ENCODE measurements around the gene LHFPL3.
"Not testable (repeated sequence)": the region's sequence is repeated elsewhere in the genome, so short reads cannot be mapped to it uniquely, and the experiment has no call there.

LHFPL3 gene

GRCh38 chr7:104328296-104328969 lies at the start of gene LHFPL3:
Gene LHFPL3 (plus strand): TSS chr7:104328603.
- Histone ChIP-seq H3K27me3 (replicated peaks) (peaks cover 37% of the 10 kb centered on the region), H3K36me3 (replicated peaks) (no peaks in the 10 kb centered on the region), H3K27ac (no peak within 1 kb of the TSS), H3K4me3 (ENCODE audit: low read depth, low read length) (peak within 1 kb of the TSS; percentile 24)
- in situ Hi-C loops (cut with HindIII; ENCODE audit: low pct_ligation_motif_present, low sequenced_read_pairs): no loop called here
- no peak for DNase-seq
- no peak for TF ChIP-seq CTCF (IDR thresholded peaks at IDR 0.05; ENCODE audit: low read depth, low read length, missing control alignments)

- H3K27ac ChIP-seq; H3K36me3 ChIP-seq (replicated peaks); DNase-seq; in situ Hi-C loops (cut with HindIII; ENCODE audit: low pct_ligation_motif_present, low sequenced_read_pairs); H3K4me3 ChIP-seq (ENCODE audit: low read depth, low read length); H3K27me3 ChIP-seq (replicated peaks): not testable (repeated sequence)
Observed at GRCh38 chr7:104281685-104282084, 46.7 kb upstream of the LHFPL3 start.

GRCh38 chr7:104286839-104287238 lies 41.6 kb upstream of the LHFPL3 start:
- in situ Hi-C loops (cut with HindIII; ENCODE audit: low pct_ligation_motif_present, low sequenced_read_pairs): no loop called here
- no peak overlapping the region for H3K4me3 ChIP-seq (ENCODE audit: low read depth, low read length)
- H3K27me3 ChIP-seq (replicated peaks): no peaks in the 10 kb centered on the region
- no peak for TF ChIP-seq CTCF (IDR thresholded peaks at IDR 0.05; ENCODE audit: low read depth, low read length, missing control alignments)
- no peak overlapping the region for H3K27ac ChIP-seq
- DNase-seq: no peak
- H3K36me3 ChIP-seq (replicated peaks): no peaks in the 10 kb centered on the region

- H3K27ac ChIP-seq: no peak overlapping the region
- no peak overlapping the region for H3K4me3 ChIP-seq (ENCODE audit: low read depth, low read length)
- no peak for DNase-seq
- TF ChIP-seq CTCF (IDR thresholded peaks at IDR 0.05; ENCODE audit: low read depth, low read length, missing control alignments): no peak
- H3K36me3 ChIP-seq (replicated peaks): no peaks in the 10 kb centered on the region
- H3K27me3 ChIP-seq (replicated peaks): no peaks in the 10 kb centered on the region
- in situ Hi-C loops (cut with HindIII; ENCODE audit: low pct_ligation_motif_present, low sequenced_read_pairs): no loop called here
Observed at GRCh38 chr7:104288137-104288536, 40.3 kb upstream of the LHFPL3 start.

- in situ Hi-C loops (cut with HindIII; ENCODE audit: low pct_ligation_motif_present, low sequenced_read_pairs): no loop called here
- no peak for DNase-seq
- no peak overlapping the region for H3K27ac ChIP-seq
Observed at GRCh38 chr7:104294291-104294690, 34.1 kb upstream of the LHFPL3 start.

GRCh38 chr7:104296266-104296665 lies 32.1 kb upstream of the LHFPL3 start:
- Histone ChIP-seq H3K36me3 (replicated peaks) (no peaks in the 10 kb centered on the region), H3K27me3 (replicated peaks) (no peaks in the 10 kb centered on the region), H3K27ac (no peak overlapping the region), H3K4me3 (ENCODE audit: low read depth, low read length) (no peak overlapping the region)
- in situ Hi-C loops (cut with HindIII; ENCODE audit: low pct_ligation_motif_present, low sequenced_read_pairs): no loop called here
- DNase-seq: no peak
- TF ChIP-seq CTCF (IDR thresholded peaks at IDR 0.05; ENCODE audit: low read depth, low read length, missing control alignments): no peak

More at GRCh38 chr7:104294291-104294690, 34.1 kb upstream of the LHFPL3 start:
- no peak overlapping the region for H3K4me3 ChIP-seq (ENCODE audit: low read depth, low read length)
- H3K36me3 ChIP-seq (replicated peaks): no peaks in the 10 kb centered on the region
- no peaks in the 10 kb centered on the region for H3K27me3 ChIP-seq (replicated peaks)
- no peak for TF ChIP-seq CTCF (IDR thresholded peaks at IDR 0.05; ENCODE audit: low read depth, low read length, missing control alignments)

Measured in brain microvascular endothelial cell (primary cell).